C4-2B (cell line): Measurements from ENCODE around the gene PARP3.

Experiments
- H3K27ac ChIP-seq: fragments of 450-650 bp; 2 replicates; pipeline ENCODE4 v1.5.1; 2017
- CTCF ChIP-seq: fragments of 450-650 bp; conservative IDR thresholded peaks from 2 replicates; pipeline ENCODE4 v1.5.1; 2017; ENCODE audit warnings: mild to moderate bottlenecking
- ZFX ChIP-seq: fragments of 450-650 bp; IDR thresholded peaks from 2 replicates; pipeline ENCODE4 v1.6.1; 2017

The PARP3 gene

GRCh38 chr3:51997935-51998596, 55.9 kb downstream of the PARP3 start:
- H3K27ac ChIP-seq: no peak overlapping the region
- TF ChIP-seq CTCF (no peak), ZFX (no peak)
